Adrenal gland (tissue), 5 donors: Measurements from ENCODE around the gene CWC22.

Experiments used
- POLR2A ChIP-seq, 2 donors: fragments of 450-650 bp; IDR thresholded peaks; one replicate each; pipeline ENCODE4 v1.6.1; 2017; ENCODE audit warnings: antibody characterized with exemption in 2 of 2, mild to moderate bottlenecking in 2 of 2, moderate library complexity in 1 of 2
- TF ChIP-seq, protein P1 (sequence below), 6 experiments: fragments of 450-650 bp in 4 of 6; fragments of 200-600 bp in 2 of 6; sonication (generic) in 1 of 6; IDR thresholded peaks; 1 replicate in 5 of 6; 2 replicates in 1 of 6; pipeline versions ENCODE4 v1.5.1 to v1.8.0; 2016 to 2021; ENCODE audit warnings: antibody characterized with exemption in 6 of 6, mild to moderate bottlenecking in 2 of 6, moderate library complexity in 1 of 6
- donor health status: DM: no; HTN: no; CAD: no.

DNA sequence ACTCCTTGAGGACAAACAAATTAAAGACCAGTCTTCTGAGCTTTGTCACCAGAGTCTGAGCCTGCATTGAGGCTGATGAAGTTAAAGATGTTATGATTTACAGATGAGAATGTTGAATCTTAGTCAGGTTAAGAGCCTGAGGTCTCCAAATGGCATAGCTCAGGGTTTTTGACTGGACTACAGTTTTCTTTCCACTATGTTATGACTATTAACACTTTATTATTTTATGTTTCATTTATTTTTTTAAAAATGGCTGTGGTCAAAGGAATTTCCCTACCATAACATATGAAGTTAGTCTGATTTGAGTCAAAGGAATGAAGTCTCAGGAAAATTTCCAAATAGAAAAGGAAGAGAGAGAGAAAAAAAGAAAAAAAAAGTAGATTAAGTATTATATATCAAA is 39.7 kb upstream of the CWC22 start:
- no peak for TF ChIP-seq POLR2A (IDR thresholded peaks at IDR 0.05)
- TF ChIP-seq, protein P1, sequence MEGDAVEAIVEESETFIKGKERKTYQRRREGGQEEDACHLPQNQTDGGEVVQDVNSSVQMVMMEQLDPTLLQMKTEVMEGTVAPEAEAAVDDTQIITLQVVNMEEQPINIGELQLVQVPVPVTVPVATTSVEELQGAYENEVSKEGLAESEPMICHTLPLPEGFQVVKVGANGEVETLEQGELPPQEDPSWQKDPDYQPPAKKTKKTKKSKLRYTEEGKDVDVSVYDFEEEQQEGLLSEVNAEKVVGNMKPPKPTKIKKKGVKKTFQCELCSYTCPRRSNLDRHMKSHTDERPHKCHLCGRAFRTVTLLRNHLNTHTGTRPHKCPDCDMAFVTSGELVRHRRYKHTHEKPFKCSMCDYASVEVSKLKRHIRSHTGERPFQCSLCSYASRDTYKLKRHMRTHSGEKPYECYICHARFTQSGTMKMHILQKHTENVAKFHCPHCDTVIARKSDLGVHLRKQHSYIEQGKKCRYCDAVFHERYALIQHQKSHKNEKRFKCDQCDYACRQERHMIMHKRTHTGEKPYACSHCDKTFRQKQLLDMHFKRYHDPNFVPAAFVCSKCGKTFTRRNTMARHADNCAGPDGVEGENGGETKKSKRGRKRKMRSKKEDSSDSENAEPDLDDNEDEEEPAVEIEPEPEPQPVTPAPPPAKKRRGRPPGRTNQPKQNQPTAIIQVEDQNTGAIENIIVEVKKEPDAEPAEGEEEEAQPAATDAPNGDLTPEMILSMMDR (IDR thresholded peaks at IDR 0.05): no peak
